DND-41 (cell line): Measurements from ENCODE around the gene TCF19.
"Not testable (repeated sequence)": the region's sequence is repeated elsewhere in the genome, so short reads cannot be mapped to it uniquely, and the experiment has no call there.

Experiments
- ATAC-seq: fragments of 200-7000 bp; cut with Tn5 transposase; 3 replicates; pipeline ENCODE4 v1.9.1; 2021; ENCODE audit warnings: low read depth; ENCODE audit not compliant: insufficient read depth
- DNase-seq: peaks from one replicate; pipeline ENCODE4 v3.0.0-alpha.2; 2020
- H2AFZ ChIP-seq: 2 replicates; pipeline ENCODE4 v1.6.0; 2012; ENCODE audit warnings: low read depth, low read length
- H3K27ac ChIP-seq: 2 replicates; pipeline ENCODE4 v1.5.1; 2012; ENCODE audit warnings: low read length, inconsistent platforms
- H3K27me3 ChIP-seq: fragments of 200-600 bp; sonication (generic); 2 replicates; pipeline ENCODE4 v1.6.0; 2012; ENCODE audit warnings: low read length, mild to moderate bottlenecking, inconsistent platforms; ENCODE audit not compliant: insufficient read depth, poor library complexity
- H3K36me3 ChIP-seq: 2 replicates; pipeline ENCODE4 v1.5.1; 2012; ENCODE audit warnings: low read length, inconsistent platforms; ENCODE audit not compliant: insufficient read depth
- H3K4me1 ChIP-seq: 2 replicates; pipeline ENCODE4 v1.5.1; 2012; ENCODE audit warnings: mild to moderate bottlenecking, low read length; ENCODE audit not compliant: insufficient read depth
- H3K4me2 ChIP-seq: 2 replicates; pipeline ENCODE4 v1.6.0; 2012; ENCODE audit warnings: mild to moderate bottlenecking, moderate library complexity, low read length, inconsistent platforms; ENCODE audit not compliant: insufficient read depth
- H3K4me3 ChIP-seq, 2 experiments: fragments of 200-600 bp in 1 of 2; shearing (Covaris generic) in 1 of 2; 2 replicates each; pipeline ENCODE4 v1.5.1; 2012 to 2016; ENCODE audit warnings: inconsistent platforms in 2 of 2, low read length in 2 of 2, mild to moderate bottlenecking in 2 of 2, low read depth in 1 of 2, moderate library complexity in 1 of 2
- H3K79me2 ChIP-seq: 2 replicates; pipeline ENCODE4 v1.6.0; 2012; ENCODE audit warnings: low read length, inconsistent platforms; ENCODE audit not compliant: insufficient read depth
- H3K9ac ChIP-seq: 2 replicates; pipeline ENCODE4 v1.6.0; 2012; ENCODE audit warnings: low read depth, mild to moderate bottlenecking, inconsistent platforms, low read length, moderate library complexity
- H3K9me3 ChIP-seq: 2 replicates; pipeline ENCODE4 v1.5.1; 2012; ENCODE audit warnings: low read length, moderate library complexity, mild to moderate bottlenecking, inconsistent platforms; ENCODE audit not compliant: insufficient read depth, severe bottlenecking
- H4K20me1 ChIP-seq: 2 replicates; pipeline ENCODE4 v1.6.0; 2012; ENCODE audit warnings: low read length; ENCODE audit not compliant: insufficient read depth
- EZH2 ChIP-seq: IDR thresholded peaks from 3 replicates; pipeline ENCODE4 v1.6.1; 2012; ENCODE audit warnings: borderline replicate concordance, low read depth, mild to moderate bottlenecking, moderate library complexity, low read length, inconsistent platforms; ENCODE audit not compliant: severe bottlenecking
- TF ChIP-seq, protein P1 (sequence below): IDR thresholded peaks from 2 replicates; pipeline ENCODE4 v1.5.1; 2012; ENCODE audit warnings: borderline replicate concordance, low read length, moderate library complexity, mild to moderate bottlenecking; ENCODE audit not compliant: poor library complexity, severe bottlenecking; ENCODE audit errors: extremely low read depth

The TCF19 gene

DNA sequence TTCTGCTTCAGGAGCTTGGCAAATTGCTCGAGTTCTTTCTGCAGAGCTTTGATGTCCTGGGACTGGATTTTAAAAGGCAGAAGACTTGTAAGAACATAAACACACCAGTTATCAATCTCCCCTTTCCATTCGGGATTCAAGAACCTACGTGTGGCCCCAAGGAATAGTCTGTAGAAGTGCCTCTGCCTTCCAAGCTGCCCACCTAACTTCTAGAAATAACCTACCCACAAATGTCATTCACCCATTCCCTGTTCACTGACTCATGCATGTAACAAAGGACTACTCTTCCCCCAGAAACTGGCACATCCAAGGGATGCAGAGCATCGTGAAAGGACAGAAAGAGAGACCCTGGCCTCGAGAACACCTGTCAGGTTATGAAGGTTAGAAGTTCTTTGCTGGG, 7.6 kb downstream of the TCF19 start:
- peaks cover 38% of the 10 kb centered on the region for H3K36me3 ChIP-seq
- peaks cover 22% of the 10 kb centered on the region for H3K4me1 ChIP-seq
- ATAC-seq, result no peak
- no peak overlapping the region for H3K27ac ChIP-seq
- no peaks in the 10 kb centered on the region for H3K27me3 ChIP-seq
- H3K79me2 ChIP-seq, result peaks cover 22% of the 10 kb centered on the region
- no peak for DNase-seq
- no peak overlapping the region for H3K4me2 ChIP-seq
- TF ChIP-seq, protein P1, sequence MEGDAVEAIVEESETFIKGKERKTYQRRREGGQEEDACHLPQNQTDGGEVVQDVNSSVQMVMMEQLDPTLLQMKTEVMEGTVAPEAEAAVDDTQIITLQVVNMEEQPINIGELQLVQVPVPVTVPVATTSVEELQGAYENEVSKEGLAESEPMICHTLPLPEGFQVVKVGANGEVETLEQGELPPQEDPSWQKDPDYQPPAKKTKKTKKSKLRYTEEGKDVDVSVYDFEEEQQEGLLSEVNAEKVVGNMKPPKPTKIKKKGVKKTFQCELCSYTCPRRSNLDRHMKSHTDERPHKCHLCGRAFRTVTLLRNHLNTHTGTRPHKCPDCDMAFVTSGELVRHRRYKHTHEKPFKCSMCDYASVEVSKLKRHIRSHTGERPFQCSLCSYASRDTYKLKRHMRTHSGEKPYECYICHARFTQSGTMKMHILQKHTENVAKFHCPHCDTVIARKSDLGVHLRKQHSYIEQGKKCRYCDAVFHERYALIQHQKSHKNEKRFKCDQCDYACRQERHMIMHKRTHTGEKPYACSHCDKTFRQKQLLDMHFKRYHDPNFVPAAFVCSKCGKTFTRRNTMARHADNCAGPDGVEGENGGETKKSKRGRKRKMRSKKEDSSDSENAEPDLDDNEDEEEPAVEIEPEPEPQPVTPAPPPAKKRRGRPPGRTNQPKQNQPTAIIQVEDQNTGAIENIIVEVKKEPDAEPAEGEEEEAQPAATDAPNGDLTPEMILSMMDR, result no peak
- no peak for TF ChIP-seq EZH2
- peaks cover 21% of the 10 kb centered on the region; the same call in 1 of the 2 replicates for H4K20me1 ChIP-seq
- no peak overlapping the region for H2AFZ ChIP-seq
- no peak overlapping the region for H3K4me3 ChIP-seq
- H3K9ac ChIP-seq, result no peak overlapping the region
- no peaks in the 10 kb centered on the region for H3K9me3 ChIP-seq

- no peak overlapping the region for H2AFZ ChIP-seq
- TF ChIP-seq, protein P1, result no peak
- TF ChIP-seq EZH2, result no peak
- H3K79me2 ChIP-seq, result no peaks in the 10 kb centered on the region
- H3K9me3 ChIP-seq, result no peaks in the 10 kb centered on the region
- no peaks in the 10 kb centered on the region for H3K27me3 ChIP-seq
- no peak overlapping the region for H3K27ac ChIP-seq
- H3K36me3 ChIP-seq, result peaks cover 12% of the 10 kb centered on the region; the same call in 1 of the 2 replicates
- peaks cover 3% of the 10 kb centered on the region; the same call in 1 of the 2 replicates for H4K20me1 ChIP-seq
- H3K4me2 ChIP-seq, result no peak overlapping the region
- no peaks in the 10 kb centered on the region for H3K4me1 ChIP-seq
- DNase-seq (no peak), ATAC-seq (no peak)
- H3K4me3 ChIP-seq, result no peak overlapping the region
- no peak overlapping the region for H3K9ac ChIP-seq
These were observed 10.2 kb downstream of the TCF19 start for GRCh38 chr6:31168606-31169005.

DNA sequence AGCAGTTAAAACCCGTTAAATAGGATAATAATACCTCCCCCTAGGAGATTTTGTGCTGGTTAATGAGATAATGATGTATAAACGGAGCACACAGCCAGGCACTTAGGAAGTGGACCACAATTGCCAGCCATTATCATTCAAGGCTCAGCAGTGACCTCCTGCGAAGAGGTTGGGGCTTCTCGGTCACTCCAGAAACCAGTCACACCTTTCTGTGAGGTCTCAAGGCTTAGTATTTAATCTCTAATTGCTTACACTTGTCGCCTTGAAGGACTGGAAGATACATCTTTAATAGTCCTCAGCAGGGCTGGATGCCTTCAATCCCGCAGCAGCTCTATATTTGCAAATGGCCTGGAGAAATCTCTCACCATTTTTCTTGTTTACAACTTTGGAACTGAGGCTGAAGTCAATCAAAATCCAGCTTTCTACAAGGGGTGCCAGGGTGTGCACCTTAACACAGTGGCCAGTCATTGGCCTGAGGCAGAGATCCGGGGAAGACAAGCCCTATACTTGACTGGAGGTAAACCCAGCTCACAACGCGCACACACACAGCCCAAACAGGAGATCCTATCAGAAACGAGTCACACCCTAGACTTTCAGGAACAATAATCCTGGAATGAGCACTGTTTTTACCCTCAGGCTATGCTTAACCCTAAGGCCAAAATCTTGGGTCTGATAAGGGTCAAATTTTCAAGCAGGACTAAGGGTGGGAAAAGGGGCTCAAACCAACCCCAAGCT, 10.9 kb downstream of the TCF19 start:
- Histone ChIP-seq H3K9me3 (no peaks in the 10 kb centered on the region), H3K27ac (no peak overlapping the region), H3K4me3 (no peak overlapping the region), H3K9ac (no peak overlapping the region), H3K4me2 (no peak overlapping the region), H3K27me3 (no peaks in the 10 kb centered on the region), H2AFZ (no peak overlapping the region), H3K79me2 (no peaks in the 10 kb centered on the region), H4K20me1 (peaks cover 3% of the 10 kb centered on the region; the same call in 1 of the 2 replicates), H3K36me3 (peaks cover 7% of the 10 kb centered on the region; the same call in 1 of the 2 replicates), H3K4me1 (no peaks in the 10 kb centered on the region)
- ATAC-seq (no peak), DNase-seq (no peak)
- TF ChIP-seq EZH2, result no peak
- TF ChIP-seq, protein P1, result no peak

- H3K27me3 ChIP-seq, H3K9me3 ChIP-seq, H3K79me2 ChIP-seq, H3K4me3 ChIP-seq, H3K9ac ChIP-seq, H3K36me3 ChIP-seq, H3K4me1 ChIP-seq, DNase-seq, H3K4me2 ChIP-seq, H4K20me1 ChIP-seq, H2AFZ ChIP-seq, ATAC-seq, H3K27ac ChIP-seq: not testable (repeated sequence)
These were observed 11.6 kb downstream of the TCF19 start for GRCh38 chr6:31169858-31170599.
